Motor neuron (in vitro differentiated cells): ENCODE results near the gene TPRA1. TPM values are rescaled to one million over a fixed set of nuclear protein-coding genes. Genes with fewer than 3 reads are reported as not detected.

Experiments used
- ATAC-seq, 8 experiments: fragments of 200-7000 bp; cut with Tn5 transposase; replicated peaks in 6 of 8; 2 replicates each; pipeline ENCODE4 v1.8.0; 2021; ENCODE audit warnings: mild to moderate bottlenecking in 8 of 8, moderate library complexity in 8 of 8
- H3K27ac ChIP-seq, 2 donors: fragments of 250-450 bp; sonication (Bioruptor Pico); 2 replicates each; pipeline ENCODE4 v1.9.0; 2021; ENCODE audit warnings: antibody characterized with exemption in 2 of 2, mild to moderate bottlenecking in 2 of 2, moderate library complexity in 1 of 2
- H3K4me1 ChIP-seq, 2 donors: fragments of 250-450 bp; sonication (Bioruptor Pico); replicated peaks in 1 of 2; 2 replicates each; pipeline ENCODE4 v1.6.1; 2021; ENCODE audit warnings: antibody characterized with exemption in 2 of 2, mild to moderate bottlenecking in 2 of 2, moderate library complexity in 1 of 2
- H3K4me3 ChIP-seq, 5 donors: fragments of 250-450 bp; sonication (Bioruptor Pico); 2 replicates each; pipeline ENCODE4 v1.9.0; 2021; ENCODE audit warnings: antibody characterized with exemption in 5 of 5, mild to moderate bottlenecking in 5 of 5, moderate library complexity in 4 of 5
- WGBS, 10 experiments: fragments of 450-650 bp; shearing (Covaris generic); methylation state at CpG; one replicate each; pipeline ENCODE4 v1.0.0; 2022; 5-methylcytosine and 5-hydroxymethylcytosine counted together
- in situ Hi-C, 9 experiments: fragments of 400-800 bp; cut with MboI; loops; one replicate each; pipeline ENCODE4 v1.15.0; 2021; ENCODE audit warnings: low sequenced_read_pairs in 9 of 9, low pct_unique_long_range_greater_than_20kb in 2 of 9; ENCODE audit not compliant: unreplicated experiment in 9 of 9
- total RNA-seq, 8 experiments: library from RNA; unstranded; fragments of 300-600 nt; gene quantifications; 2 replicates each; pipeline versions ENCODE4 v1.2.3 to v1.2.4, GENCODE V29; 2022

The TPRA1 gene
- 10 to 100 TPM; 16.2 to 59.1 (median 25.3) TPM for total RNA-seq

- Histone ChIP-seq H3K4me1 (peaks cover 8 to 16% of the 10 kb centered on the region in 2 donors), H3K4me3 (peak within 1 kb of the TSS; percentile 57 to 83 (median 76)), H3K27ac (peak within 1 kb of the TSS; percentile 84 to 90)
- 0 to 3% (median 1%) methylated on average over 4 to 18 of the region's 72 CpGs; no CpG with 5 or more reads in 5 of the 10 experiments for WGBS, 10 experiments
- peak; percentile 70 to 87 (median 82) for ATAC-seq
- in situ Hi-C loops: loop anchor here in 1 of 9 experiments (25.0 kb wide), 1 partner anchor 371 kb away; no protein-coding TSS in a partner anchor
Observed at GRCh38 chr3:127590593-127591465, at the start of gene TPRA1. Gene TPRA1, minus strand, starts transcription at chr3:127590733. Its CDS starts 10,587 bp downstream, at chr3:127580146.

GRCh38 chr3:127640042-127640355 lies 49.5 kb upstream of the TPRA1 start:
- WGBS, 10 experiments: 93 to 100% (median 94%) methylated on average over 1 to 2 of the region's 3 CpGs; no CpG with 5 or more reads in 7 of the 10 experiments

DNA sequence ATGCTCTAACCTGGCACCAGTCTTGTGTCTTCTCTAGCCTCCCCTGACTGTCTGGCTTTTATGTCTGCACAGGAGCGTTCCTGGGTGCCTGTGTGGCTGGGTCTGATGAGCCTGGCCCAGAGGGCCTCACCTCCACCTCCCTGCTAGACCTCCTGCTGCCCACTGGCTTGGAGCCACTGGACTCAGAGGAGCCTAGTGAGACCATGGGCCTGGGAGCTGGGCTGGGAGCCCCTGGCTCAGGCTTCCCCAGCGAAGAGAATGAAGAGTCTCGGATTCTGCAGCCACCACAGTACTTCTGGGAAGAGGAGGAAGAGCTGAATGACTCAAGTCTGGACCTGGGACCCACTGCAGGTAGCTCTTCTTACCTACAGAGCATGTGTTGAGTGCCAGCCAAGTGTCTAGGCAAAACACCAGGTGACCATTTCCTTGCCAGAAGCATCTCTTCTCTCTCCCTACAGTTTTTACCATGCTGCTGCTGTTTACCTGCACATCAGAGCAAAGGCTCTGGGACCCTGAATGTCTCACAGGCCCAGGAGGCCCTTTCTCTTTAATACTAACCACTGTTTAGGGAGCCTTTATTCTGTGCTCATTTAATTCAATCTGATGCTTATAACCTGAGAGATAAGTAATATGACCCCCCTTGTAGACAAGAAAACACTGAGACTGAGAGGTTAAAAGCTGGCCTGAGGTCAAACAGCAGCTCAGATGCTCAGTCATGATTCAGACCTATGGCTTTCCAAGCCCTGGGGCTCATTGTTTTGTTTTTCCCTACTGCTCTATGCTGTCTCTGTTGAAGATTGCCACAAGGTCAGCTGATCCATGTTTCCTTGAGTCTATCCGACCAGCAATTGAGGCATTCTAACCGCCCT lies 48.9 kb upstream of the TPRA1 start:
- WGBS, 10 experiments: 68 to 100% (median 90%) methylated on average over 1 to 2 of the region's 5 CpGs; no CpG with 5 or more reads in 3 of the 10 experiments
- in situ Hi-C loops: no loop called here
- Histone ChIP-seq H3K4me3 (no peak overlapping the region), H3K4me1 (no peaks in the 10 kb centered on the region), H3K27ac (no peak overlapping the region)
- peak in 3 of 8 experiments; percentile 36 to 85 (median 85) for ATAC-seq

More at GRCh38 chr3:127640042-127640355, 49.5 kb upstream of the TPRA1 start:
- no peak for ATAC-seq
- H3K4me3 ChIP-seq: no peak overlapping the region
- no peak overlapping the region for H3K27ac ChIP-seq
- H3K4me1 ChIP-seq: no peaks in the 10 kb centered on the region
- in situ Hi-C loops: no loop called here

DNA sequence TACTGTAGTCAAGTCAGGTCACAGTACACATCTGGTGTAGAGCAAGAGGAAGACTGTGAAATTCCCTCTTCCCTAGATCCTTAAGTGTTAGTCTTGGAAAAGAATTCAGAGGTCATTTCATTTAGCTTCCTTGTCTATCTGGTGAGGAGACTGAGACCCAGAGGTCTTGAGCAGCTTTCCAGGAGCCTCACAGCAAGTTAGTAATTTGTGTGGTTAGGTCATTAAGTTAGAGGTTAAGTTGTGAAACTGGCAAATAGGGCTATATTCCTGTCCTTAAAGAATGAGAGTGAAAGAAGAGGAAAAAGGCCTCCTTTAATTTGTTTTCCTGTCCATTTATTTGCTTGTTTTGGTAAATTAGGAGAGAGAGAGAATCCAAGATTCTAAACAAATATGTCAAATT lies 47.4 kb upstream of the TPRA1 start:
- Histone ChIP-seq H3K4me3 (no peak overlapping the region), H3K4me1 (no peaks in the 10 kb centered on the region), H3K27ac (no peak overlapping the region)
- no peak for ATAC-seq
- in situ Hi-C loops: no loop called here

DNA sequence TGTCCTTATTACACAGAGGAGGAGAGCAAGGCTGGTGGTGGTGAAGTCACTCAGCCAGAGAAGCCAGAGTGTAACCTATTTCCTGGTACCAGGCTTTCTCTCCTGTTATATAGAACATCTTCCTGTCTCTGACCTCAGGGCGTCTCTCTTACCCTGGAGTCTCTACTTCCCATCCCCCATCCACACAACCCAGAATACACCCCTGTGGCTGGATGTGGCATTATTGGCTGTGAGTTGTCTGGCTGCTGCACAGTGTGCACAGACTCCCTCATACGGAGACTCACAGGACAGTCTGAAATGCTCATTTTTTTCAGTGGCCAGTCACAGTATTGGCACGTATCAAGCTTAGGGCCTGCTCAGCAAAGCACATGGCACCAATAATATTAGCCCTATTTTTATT lies 47.0 kb upstream of the TPRA1 start:
- in situ Hi-C loops: no loop called here
- WGBS, 10 experiments: 0 to 94% (median 70%) methylated on average over 1 to 3 of the region's 3 CpGs; no CpG with 5 or more reads in 4 of the 10 experiments
- Histone ChIP-seq H3K27ac (no peak overlapping the region), H3K4me3 (no peak overlapping the region), H3K4me1 (no peaks in the 10 kb centered on the region)
- peak in 5 of 8 experiments; percentile 32 to 71 (median 66) for ATAC-seq

- in situ Hi-C loops: no loop called here
- 67 to 100% (median 88%) methylated on average over 3 to 10 of the region's 12 CpGs; no CpG with 5 or more reads in 2 of the 10 experiments for WGBS, 10 experiments
- Histone ChIP-seq H3K4me3 (no peak overlapping the region), H3K27ac (no peak overlapping the region), H3K4me1 (peaks cover 16 to 17% of the 10 kb centered on the region in 2 donors)
- peak in 4 of 8 experiments; percentile 22 to 70 (median 45) for ATAC-seq
Observed at GRCh38 chr3:127634653-127635052, 44.1 kb upstream of the TPRA1 start.

DNA sequence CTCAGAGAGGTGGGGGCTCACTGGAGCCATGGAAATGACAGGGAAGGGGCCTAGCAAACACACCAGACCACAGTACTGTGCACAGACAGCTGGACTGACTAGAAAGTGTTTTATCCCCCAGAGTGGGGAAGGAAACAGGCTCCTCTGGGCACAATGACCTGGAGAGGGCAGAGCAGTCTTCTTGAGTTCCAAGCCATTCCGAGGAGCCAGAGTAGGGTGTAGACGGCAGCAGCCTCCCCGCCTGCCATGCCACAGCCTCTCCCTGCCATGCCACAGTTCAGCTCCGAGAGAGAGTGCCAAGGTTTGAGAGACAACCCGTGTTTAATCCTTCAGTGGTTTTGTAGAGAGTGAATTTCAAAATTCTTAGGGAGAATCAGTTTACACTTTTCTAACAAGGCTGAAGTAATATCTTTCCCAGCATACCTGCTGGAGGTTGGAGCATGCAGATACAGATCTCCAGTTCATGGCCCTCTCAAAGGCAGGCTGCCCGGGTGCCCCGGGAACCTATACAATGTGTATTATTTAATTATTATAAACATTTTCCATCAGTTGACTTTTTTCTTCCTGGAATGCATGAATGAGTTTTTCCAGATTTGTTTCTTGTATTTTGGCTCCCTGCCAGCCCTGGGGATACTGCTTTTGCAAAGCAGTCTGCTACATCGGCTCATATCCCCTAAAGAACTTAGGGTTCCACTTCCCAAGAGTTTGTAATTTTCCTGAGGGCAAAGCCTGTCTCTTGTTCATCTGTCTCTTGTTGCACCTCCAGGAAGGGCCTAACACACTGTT lies 41.7 kb upstream of the TPRA1 start:
- peaks cover 17 to 19% of the 10 kb centered on the region in 2 donors for H3K4me1 ChIP-seq
- peak in 1 of 8 experiments; percentile 7 for ATAC-seq
- no peak overlapping the region for H3K4me3 ChIP-seq
- 44 to 93% (median 83%) methylated on average over 1 to 6 of the region's 8 CpGs; no CpG with 5 or more reads in 4 of the 10 experiments for WGBS, 10 experiments
- in situ Hi-C loops: no loop called here
- no peak overlapping the region for H3K27ac ChIP-seq

- Histone ChIP-seq H3K27ac (no peak overlapping the region), H3K4me1 (peaks cover 17 to 19% of the 10 kb centered on the region in 2 donors), H3K4me3 (peak overlapping the region in 4 of 5 donors; percentile 9 to 95 (median 76))
- peak in 1 of 8 experiments; percentile 18 for ATAC-seq
- WGBS, 10 experiments: 63 to 100% (median 80%) methylated on average over 1 to 8 of the region's 12 CpGs; no CpG with 5 or more reads in 1 of the 10 experiments
- in situ Hi-C loops: no loop called here
Observed at GRCh38 chr3:127630811-127631714, 40.5 kb upstream of the TPRA1 start.

- in situ Hi-C loops: no loop called here
- ATAC-seq: peak; percentile 10 to 58 (median 44)
- 0 to 72% (median 37%) methylated on average over 1 to 12 of the region's 65 CpGs; no CpG with 5 or more reads in 3 of the 10 experiments for WGBS, 10 experiments
- Histone ChIP-seq H3K4me3 (peak overlapping the region; percentile 60 to 95 (median 70)), H3K4me1 (peaks cover 17 to 19% of the 10 kb centered on the region in 2 donors), H3K27ac (peak overlapping the region; percentile 80 to 84)
Observed at GRCh38 chr3:127629467-127630403, 39.2 kb upstream of the TPRA1 start.

GRCh38 chr3:127628788-127629466 lies 38.4 kb upstream of the TPRA1 start, which contains the start of gene PODXL2:
Gene PODXL2, plus strand, starts transcription at chr3:127629185. Its CDS starts 35 bp downstream, at chr3:127629220.
- peak; percentile 82 to 92 (median 86) for ATAC-seq
- peaks cover 17 to 19% of the 10 kb centered on the region in 2 donors for H3K4me1 ChIP-seq
- in situ Hi-C loops: no loop called here
- peak within 1 kb of the TSS; percentile 60 to 95 (median 70) for H3K4me3 ChIP-seq
- H3K27ac ChIP-seq: peak within 1 kb of the TSS; percentile 80 to 84
- 0 to 47% (median 15%) methylated on average over 3 to 29 of the region's 105 CpGs; no CpG with 5 or more reads in 5 of the 10 experiments for WGBS, 10 experiments
